ENCODE measurements around the gene CLINT1.

DNA sequence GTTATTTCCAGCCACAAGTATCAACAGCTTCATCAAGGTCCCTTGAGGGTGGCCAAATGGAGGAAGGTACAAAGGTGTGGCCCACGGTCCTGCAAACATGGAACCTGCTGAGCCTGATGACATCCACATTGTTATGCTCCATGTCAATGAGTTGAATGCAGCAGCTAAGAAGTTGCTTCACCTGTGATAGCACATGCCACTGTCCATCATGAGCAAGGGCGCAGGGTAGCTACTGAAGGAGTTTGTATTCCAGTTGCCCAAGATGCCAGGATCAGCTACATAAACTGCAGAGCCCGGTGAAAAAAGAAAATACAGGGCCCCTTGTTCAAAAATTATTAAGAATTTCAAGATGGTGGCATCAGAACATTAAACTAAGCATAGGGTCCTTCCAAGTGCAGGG lies 91.3 kb downstream of the CLINT1 start:
- TF ChIP-seq ATF2 (CRISPR knock-in tag; IDR thresholded peaks at IDR 0.05; ENCODE audit: borderline replicate concordance, low read depth) (no peak), TEAD4 (CRISPR knock-in tag; IDR thresholded peaks at IDR 0.05) (no peak), ARID4B (CRISPR knock-in tag; IDR thresholded peaks at IDR 0.05; ENCODE audit: borderline replicate concordance) (no peak), JUN (CRISPR knock-in tag; IDR thresholded peaks at IDR 0.05) (no peak)
- TF ChIP-seq, protein P1, sequence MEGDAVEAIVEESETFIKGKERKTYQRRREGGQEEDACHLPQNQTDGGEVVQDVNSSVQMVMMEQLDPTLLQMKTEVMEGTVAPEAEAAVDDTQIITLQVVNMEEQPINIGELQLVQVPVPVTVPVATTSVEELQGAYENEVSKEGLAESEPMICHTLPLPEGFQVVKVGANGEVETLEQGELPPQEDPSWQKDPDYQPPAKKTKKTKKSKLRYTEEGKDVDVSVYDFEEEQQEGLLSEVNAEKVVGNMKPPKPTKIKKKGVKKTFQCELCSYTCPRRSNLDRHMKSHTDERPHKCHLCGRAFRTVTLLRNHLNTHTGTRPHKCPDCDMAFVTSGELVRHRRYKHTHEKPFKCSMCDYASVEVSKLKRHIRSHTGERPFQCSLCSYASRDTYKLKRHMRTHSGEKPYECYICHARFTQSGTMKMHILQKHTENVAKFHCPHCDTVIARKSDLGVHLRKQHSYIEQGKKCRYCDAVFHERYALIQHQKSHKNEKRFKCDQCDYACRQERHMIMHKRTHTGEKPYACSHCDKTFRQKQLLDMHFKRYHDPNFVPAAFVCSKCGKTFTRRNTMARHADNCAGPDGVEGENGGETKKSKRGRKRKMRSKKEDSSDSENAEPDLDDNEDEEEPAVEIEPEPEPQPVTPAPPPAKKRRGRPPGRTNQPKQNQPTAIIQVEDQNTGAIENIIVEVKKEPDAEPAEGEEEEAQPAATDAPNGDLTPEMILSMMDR (IDR thresholded peaks at IDR 0.05): no peak

Data from WTC11 (cell line).